ENCODE data around the gene RGS3.

Gene RGS3

GRCh38 chr9:113572076-113572861 is 108.7 kb downstream of the RGS3 start:
- no peak for DNase-seq (ENCODE audit: low spot score)

DNA sequence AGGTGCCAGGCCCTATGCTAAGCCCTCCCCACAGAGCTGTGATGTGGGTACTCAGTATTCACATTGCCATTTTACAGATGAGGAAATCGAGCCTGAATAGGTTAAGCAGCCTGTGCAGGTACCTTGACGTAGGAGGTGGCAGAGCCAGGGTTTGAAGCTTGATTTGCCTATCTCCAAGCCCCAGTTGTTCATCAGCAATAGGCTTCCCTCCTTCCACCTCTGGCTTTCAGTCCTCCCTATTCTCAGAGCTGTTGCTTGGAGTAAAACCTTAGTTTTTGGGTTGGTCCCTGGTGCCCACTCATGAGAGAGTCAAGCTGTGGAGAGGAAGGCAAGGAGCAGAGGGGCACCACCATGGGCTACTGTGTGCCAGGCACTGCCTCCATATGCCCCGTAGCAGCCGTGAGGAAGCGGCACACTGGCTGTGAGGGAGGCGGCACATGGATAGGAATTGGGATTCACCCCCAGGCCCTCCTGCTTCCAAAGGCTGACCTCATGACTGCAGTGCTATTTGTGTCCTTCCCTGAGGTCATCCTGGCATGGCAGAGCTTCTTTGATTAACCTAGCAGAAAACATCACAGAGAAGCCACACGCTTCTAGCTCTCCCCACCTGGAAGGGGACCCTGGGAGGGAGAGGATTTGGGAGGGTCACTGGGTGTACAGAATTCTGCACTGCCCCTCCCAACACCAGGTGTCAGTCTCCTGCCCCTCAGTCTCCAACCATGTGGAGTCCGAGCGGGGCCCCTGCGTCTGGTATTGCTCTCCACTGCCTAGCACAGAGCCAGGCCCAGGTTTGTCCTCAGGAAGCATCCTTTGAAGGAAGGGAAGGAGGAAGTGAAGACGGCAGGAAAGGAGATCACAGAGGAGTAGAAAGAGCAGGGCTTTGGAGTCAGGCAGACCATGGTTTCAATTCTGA is 109.8 kb downstream of the RGS3 start:
- DNase-seq (ENCODE audit: low spot score): no peak

DNA sequence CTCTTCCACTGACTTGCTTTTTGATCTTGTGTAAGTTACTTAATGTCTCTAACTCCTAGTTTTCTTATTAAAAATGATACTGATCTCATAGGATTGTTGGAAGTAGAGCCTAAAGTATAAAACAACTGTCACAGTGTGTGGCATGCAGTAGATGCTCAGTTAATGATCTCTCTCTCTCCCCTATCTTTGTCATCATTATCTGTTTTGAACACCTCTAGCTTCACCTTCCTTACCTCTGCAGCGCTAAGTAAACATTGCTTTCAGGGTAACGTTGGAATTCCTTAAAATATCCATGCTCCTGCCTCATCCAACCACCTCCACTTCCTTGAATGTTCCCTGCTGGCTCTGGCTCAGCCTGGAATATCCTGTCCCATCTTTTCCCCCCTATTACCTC is 110.4 kb downstream of the RGS3 start:
- no peak for DNase-seq (ENCODE audit: low spot score)

DNA sequence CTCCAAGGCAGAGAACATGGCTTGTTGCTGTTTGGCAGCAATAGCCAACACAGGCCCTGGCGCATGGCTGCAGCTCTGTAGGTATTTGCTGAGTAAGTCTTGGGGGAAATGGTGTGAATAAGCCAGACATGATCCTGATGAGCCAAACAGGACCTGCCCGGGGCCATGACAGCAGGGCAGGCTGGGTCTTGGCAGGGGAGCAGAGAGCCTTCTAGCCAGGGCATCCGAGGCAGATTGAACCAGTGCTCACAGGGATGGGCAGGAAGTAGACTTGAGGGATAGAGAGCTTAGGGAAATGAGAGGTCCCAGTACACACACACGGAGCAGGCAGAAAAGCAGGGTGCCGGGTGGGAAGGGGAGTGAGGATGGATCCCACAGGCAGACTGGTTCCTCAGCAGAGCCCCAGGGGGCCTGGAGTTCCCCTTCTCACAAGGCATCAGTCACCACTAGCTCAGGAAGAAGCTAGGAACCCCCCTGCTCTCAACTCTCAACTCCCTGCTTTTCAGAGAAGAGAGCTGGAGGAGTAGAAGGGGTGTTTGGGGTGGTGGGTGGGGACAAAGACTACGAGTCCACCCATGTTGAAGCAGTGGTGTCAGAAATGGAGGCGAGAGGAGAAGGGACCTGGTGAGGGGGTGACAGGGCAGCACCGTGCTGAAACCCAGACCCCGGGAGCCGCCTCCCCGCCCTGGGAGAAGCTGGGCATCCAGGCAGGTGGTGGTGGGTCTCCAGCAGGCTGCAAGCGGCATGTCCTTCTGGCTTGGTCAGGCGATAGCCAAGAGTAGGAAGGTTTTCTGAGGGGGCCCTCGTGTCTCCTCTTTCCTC is 111.1 kb downstream of the RGS3 start:
- no peak for DNase-seq (ENCODE audit: low spot score)

GRCh38 chr9:113577525-113578261 is 114.2 kb downstream of the RGS3 start:
- no peak for DNase-seq (ENCODE audit: low spot score)

DNA sequence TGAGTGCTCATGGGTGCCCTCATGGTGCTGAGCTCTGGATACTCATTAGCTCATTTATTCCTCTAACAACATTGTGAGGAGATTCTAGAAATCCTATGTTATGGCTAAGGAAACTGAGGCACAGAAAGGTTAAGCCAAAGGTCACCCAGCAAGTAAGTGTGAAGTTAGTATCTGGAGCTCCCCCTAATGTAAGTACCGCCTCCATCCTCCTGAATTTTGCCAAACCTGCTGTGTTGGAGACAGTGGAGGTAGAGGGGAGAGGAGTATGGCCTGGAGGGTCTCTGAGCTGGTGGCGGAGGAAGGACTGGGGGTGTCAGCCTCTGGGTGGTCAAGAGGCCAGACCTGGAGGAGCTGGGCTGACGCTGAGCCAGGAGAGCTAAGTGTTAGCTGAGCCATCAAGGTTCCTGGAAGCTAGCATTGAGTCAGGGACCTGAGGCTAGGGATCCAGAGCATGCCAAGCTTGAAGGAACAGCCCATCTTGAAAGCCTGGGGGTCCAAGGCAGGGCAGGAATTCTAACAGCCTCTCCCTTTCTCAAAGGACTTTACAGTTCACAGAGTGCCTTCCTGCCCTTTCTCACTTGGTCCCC is 114.8 kb downstream of the RGS3 start:
- DNase-seq (ENCODE audit: low spot score): no peak

- DNase-seq (ENCODE audit: low spot score): no peak
Observed at GRCh38 chr9:113578882-113579282, 115.4 kb downstream of the RGS3 start.

DNA sequence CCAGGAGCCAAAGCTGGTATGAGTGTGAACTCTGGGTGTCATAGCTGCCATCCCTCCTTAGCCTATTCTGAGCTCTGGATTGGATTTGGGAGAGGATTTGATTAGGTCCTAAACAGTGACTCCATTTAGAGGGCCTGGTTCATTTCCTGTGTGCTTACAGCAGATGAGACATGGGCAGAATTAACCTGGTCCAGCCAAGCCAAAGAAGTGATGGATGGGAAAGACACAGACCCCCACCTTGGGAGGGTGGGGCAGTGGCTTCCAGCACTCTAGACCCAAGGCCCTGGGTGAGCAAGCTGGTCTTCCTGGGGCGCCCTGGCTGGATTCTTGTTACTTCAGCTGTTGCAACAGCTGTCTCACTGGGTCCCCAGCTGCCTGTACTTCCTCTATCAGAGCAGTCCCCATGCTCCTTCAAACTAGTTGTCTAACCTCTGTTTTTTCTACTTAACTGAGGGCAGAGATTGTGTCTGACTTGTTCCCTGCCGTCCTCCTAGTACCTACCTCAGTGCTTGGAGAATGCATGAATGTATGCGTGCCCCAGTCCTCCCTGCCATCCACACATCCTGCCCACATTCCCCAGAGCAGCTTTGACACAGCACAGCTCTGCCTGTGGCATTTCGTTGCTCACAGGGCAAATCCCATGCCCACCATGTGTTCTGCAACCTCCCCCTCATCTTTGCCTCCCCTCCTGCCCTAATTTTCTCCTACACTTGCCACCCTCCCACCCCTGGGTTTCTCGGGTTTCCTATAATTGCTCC is 115.9 kb downstream of the RGS3 start:
- no peak for DNase-seq (ENCODE audit: low spot score)

- no peak for DNase-seq (ENCODE audit: low spot score)
Observed at GRCh38 chr9:113580041-113580953, 116.8 kb downstream of the RGS3 start.

- no peak for DNase-seq (ENCODE audit: low spot score)
Observed at GRCh38 chr9:113580954-113581311, 117.4 kb downstream of the RGS3 start.

DNA sequence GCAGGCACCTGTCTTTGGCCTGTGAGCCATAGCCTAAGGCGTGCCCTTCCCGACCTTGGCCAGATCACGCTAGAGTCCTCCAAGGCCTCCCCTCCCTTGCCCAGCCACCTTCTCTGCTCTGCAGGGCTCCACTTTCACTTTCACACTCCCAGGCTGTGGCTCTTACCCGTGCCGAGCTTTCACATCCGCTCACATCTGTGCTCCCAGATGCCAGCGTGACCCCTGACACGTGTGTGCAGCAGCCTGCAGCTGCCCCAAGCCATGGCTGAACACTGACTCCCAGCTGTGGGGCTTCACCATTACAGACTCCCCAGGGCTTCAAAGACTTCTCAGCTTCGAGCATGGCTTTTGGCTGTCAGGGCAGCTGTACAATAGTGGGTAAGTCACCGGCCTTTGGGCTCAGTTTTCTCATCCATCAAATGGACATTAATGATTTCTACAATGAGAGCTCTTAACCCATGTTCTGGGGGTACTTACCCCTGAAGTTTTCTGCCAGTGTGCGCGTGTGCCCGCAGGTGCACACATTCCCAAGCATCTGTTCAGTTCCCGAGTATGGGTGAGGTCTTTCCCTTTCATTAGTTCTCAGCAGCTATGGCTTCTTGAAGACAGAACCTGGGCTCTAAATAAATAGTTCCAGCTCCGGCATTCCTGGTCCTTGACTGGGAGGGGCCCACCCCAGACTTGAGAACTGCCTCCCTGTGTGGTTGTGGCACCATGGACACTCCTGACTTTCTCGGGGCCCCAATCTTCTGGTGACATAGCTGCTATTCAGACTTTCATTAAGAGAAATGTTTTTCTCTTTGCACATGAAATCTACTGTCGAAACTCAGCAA is 118.6 kb downstream of the RGS3 start:
- DNase-seq (ENCODE audit: low spot score): no peak

- no peak for DNase-seq (ENCODE audit: low spot score)
Observed at GRCh38 chr9:113582698-113583200, 119.2 kb downstream of the RGS3 start.

GRCh38 chr9:113583511-113584427 is 120.2 kb downstream of the RGS3 start:
- DNase-seq (ENCODE audit: low spot score): no peak

DNA sequence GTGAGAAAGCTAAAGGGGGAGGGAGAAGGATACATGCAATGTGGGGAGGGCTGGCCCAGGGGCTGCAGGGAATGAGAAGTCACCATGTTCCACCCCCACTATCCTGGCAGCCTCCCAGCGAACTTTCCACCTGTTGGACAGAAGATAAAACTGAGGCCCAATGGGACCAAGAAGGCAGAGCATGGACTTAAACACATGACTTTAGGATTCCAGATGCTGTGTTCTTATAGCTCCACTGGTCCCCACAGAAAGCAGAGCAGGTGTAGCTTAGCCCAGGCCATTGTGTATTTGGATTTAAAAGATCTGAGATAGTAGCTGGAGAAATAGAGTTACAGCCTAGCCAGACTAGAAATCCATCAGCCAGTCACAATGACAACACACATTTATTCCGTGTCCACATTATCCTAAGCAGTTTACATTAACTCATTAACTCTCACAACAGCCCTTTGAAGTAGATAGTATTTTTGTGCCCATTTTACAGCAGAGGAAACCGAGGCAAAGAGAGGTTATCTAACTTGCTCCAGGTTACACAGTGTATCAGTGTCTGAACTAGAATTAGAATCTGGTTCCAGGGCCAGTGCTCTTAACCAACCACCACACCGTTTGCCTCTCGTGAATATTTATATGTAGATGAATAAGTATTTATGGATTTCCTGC is 121.0 kb downstream of the RGS3 start:
- DNase-seq (ENCODE audit: low spot score): no peak

DNA sequence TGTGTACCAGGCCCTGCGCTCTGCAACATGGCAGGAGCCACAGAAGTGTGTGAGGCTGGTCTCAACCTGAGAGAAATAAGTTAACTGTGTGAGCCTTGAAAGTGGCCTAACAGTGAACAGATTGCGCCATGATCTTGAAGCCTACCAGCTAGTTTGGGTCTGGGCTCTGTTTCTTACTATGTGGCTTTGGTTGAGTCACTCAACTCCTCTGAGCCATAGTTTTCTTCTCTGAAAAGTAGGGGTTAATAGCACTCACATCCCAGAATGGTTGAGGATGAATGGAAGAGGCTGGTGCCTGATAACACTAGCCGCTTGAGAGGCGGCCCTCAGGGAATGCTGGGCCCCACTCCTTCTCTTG is 121.5 kb downstream of the RGS3 start:
- no peak for DNase-seq (ENCODE audit: low spot score)

- DNase-seq (ENCODE audit: low spot score): no peak
Observed at GRCh38 chr9:113585555-113585954, 122.0 kb downstream of the RGS3 start.
